Common myeloid progenitor, CD34-positive (primary cell): ENCODE data around the gene INPP4B.

ENCODE experiments used
- CTCF ChIA-PET: fragments of 350-600 bp; sonication (Branson Sonifier 250); formaldehyde crosslinking; loops from one replicate; lab custom pipeline; 2021; ENCODE audit warnings: antibody characterized with exemption; lab: Charles Lee
- POLR2A ChIA-PET: fragments of 350-600 bp; sonication (Branson Sonifier 250); formaldehyde crosslinking; loops from one replicate; lab custom pipeline; 2021; ENCODE audit warnings: antibody characterized with exemption; lab: Charles Lee
- DNase-seq, 3 donors: peaks; one replicate each; pipeline versions ENCODE4 v3.0.0 to v3.0.0-alpha.2; 2013
- H3K27ac ChIP-seq, 2 experiments: 1 replicate in 1 of 2; 2 replicates in 1 of 2; pipeline ENCODE4 v1.7.0; 2013; ENCODE audit warnings: inconsistent platforms in 2 of 2, low read length in 2 of 2, mild to moderate bottlenecking in 2 of 2, low read depth in 1 of 2, moderate library complexity in 1 of 2; ENCODE audit not compliant: severe bottlenecking in 2 of 2, insufficient read depth in 1 of 2, poor library complexity in 1 of 2
- H3K27me3 ChIP-seq, 5 experiments: replicated peaks in 2 of 5; 1 replicate in 3 of 5; 2 replicates in 2 of 5; pipeline versions ENCODE4 v1.6.1 to v1.7.0; 2013; ENCODE audit warnings: low read length in 4 of 5, mild to moderate bottlenecking in 2 of 5, moderate library complexity in 2 of 5, inconsistent platforms in 1 of 5; ENCODE audit not compliant: insufficient read depth in 5 of 5, control insufficient read depth in 4 of 5
- H3K36me3 ChIP-seq, 4 experiments: 1 replicate in 2 of 4; 2 replicates in 2 of 4; pipeline versions ENCODE4 v1.6.1 to v1.7.0; 2013; ENCODE audit warnings: low read length in 3 of 4, control low read depth in 1 of 4, mild to moderate bottlenecking in 1 of 4; ENCODE audit not compliant: control insufficient read depth in 4 of 4, insufficient read depth in 4 of 4
- H3K4me1 ChIP-seq, 4 experiments: 1 replicate in 3 of 4; 2 replicates in 1 of 4; pipeline versions ENCODE4 v1.6.1 to v1.7.1; 2013; ENCODE audit warnings: low read length in 3 of 4, mild to moderate bottlenecking in 3 of 4, control low read depth in 1 of 4, inconsistent platforms in 1 of 4, moderate library complexity in 1 of 4; ENCODE audit not compliant: control insufficient read depth in 4 of 4, insufficient read depth in 4 of 4; ENCODE audit errors: control extremely low read depth in 1 of 4
- H3K4me3 ChIP-seq, 7 experiments: 1 replicate in 4 of 7; 2 replicates in 3 of 7; pipeline versions ENCODE4 v1.5.1 to v1.7.0; 2013; ENCODE audit warnings: mild to moderate bottlenecking in 7 of 7, low read length in 6 of 7, moderate library complexity in 6 of 7, inconsistent platforms in 2 of 7, low read depth in 2 of 7, control low read depth in 1 of 7; ENCODE audit not compliant: insufficient read depth in 4 of 7, control insufficient read depth in 1 of 7; ENCODE audit errors: extremely low read depth in 1 of 7
- H3K9me3 ChIP-seq, 5 experiments: 1 replicate in 4 of 5; 2 replicates in 1 of 5; pipeline versions ENCODE4 v1.6.1 to v1.7.1; 2013; ENCODE audit warnings: low read length in 4 of 5, mild to moderate bottlenecking in 2 of 5, inconsistent platforms in 1 of 5, low read depth in 1 of 5, moderate library complexity in 1 of 5; ENCODE audit not compliant: control insufficient read depth in 4 of 5, insufficient read depth in 2 of 5; ENCODE audit errors: control extremely low read depth in 1 of 5
- WGBS: methylation state at CpG from one replicate; pipeline ENCODE4 v1.1.5; 2013; ENCODE audit not compliant: insufficient coverage; 5-methylcytosine and 5-hydroxymethylcytosine counted together

INPP4B gene

GRCh38 chr4:142044271-142044670 is 801.8 kb downstream of the INPP4B start:
- CTCF ChIA-PET = no interaction called here
- Histone ChIP-seq H3K4me1 (peaks cover 0 to 2% (median 0%) of the 10 kb centered on the region in 4 experiments), H3K4me3 (no peak overlapping the region), H3K27ac (no peak overlapping the region), H3K9me3 (no peaks in the 10 kb centered on the region), H3K36me3 (no peaks in the 10 kb centered on the region), H3K27me3 (no peaks in the 10 kb centered on the region)
- DNase-seq = no peak
- 90% methylated on average over 2 of the region's 3 CpGs for WGBS
- POLR2A ChIA-PET = no interaction called here

- Histone ChIP-seq H3K9me3 (no peaks in the 10 kb centered on the region), H3K27me3 (no peaks in the 10 kb centered on the region), H3K27ac (no peak overlapping the region), H3K36me3 (no peaks in the 10 kb centered on the region), H3K4me3 (no peak overlapping the region), H3K4me1 (peaks cover 0 to 4% (median under 1%) of the 10 kb centered on the region in 4 experiments)
- ChIA-PET POLR2A (no interaction called here), CTCF (interaction anchor here (1.5 kb wide), 1 partner anchor 29 kb away, joined by 3 read pairs; no protein-coding TSS in a partner anchor)
- no peak for DNase-seq
Measured at GRCh38 chr4:142043509-142043908, 802.6 kb downstream of the INPP4B start.

- CTCF ChIA-PET = no interaction called here
- POLR2A ChIA-PET = no interaction called here
- Histone ChIP-seq H3K9me3 (no peaks in the 10 kb centered on the region), H3K27me3 (no peaks in the 10 kb centered on the region), H3K27ac (no peak overlapping the region), H3K4me1 (peaks cover 0 to 4% (median under 1%) of the 10 kb centered on the region in 4 experiments), H3K4me3 (no peak overlapping the region), H3K36me3 (no peaks in the 10 kb centered on the region)
- 100% methylated on average over 1 of the region's 1 CpG for WGBS
- no peak for DNase-seq
Measured at GRCh38 chr4:142041788-142042187, 804.3 kb downstream of the INPP4B start.

GRCh38 chr4:142040043-142040442 is 806.1 kb downstream of the INPP4B start:
- peaks cover 0 to 4% (median under 1%) of the 10 kb centered on the region in 4 experiments for H3K4me1 ChIP-seq
- POLR2A ChIA-PET = no interaction called here
- DNase-seq = no peak
- CTCF ChIA-PET = no interaction called here
- H3K9me3 ChIP-seq = no peaks in the 10 kb centered on the region
- H3K27me3 ChIP-seq = no peaks in the 10 kb centered on the region
- no peaks in the 10 kb centered on the region for H3K36me3 ChIP-seq
- H3K27ac ChIP-seq = no peak overlapping the region
- H3K4me3 ChIP-seq = no peak overlapping the region
- 93% methylated on average over 3 of the region's 3 CpGs for WGBS

GRCh38 chr4:142036795-142037583 is 809.1 kb downstream of the INPP4B start:
- DNase-seq = no peak
- POLR2A ChIA-PET = no interaction called here
- WGBS = 100% methylated on average over 3 of the region's 4 CpGs

GRCh38 chr4:142035566-142035965 is 810.5 kb downstream of the INPP4B start:
- no peaks in the 10 kb centered on the region for H3K36me3 ChIP-seq
- H3K4me3 ChIP-seq = no peak overlapping the region
- peaks cover 0 to 4% (median 0%) of the 10 kb centered on the region in 4 experiments for H3K4me1 ChIP-seq
- H3K27ac ChIP-seq = no peak overlapping the region
- H3K27me3 ChIP-seq = no peaks in the 10 kb centered on the region
- ChIA-PET POLR2A (no interaction called here), CTCF (no interaction called here)
- H3K9me3 ChIP-seq = no peaks in the 10 kb centered on the region
- no peak for DNase-seq

More at GRCh38 chr4:142036795-142037583, 809.1 kb downstream of the INPP4B start:
- Histone ChIP-seq H3K36me3 (no peaks in the 10 kb centered on the region), H3K4me1 (peaks cover 0 to 4% (median under 1%) of the 10 kb centered on the region in 4 experiments), H3K27me3 (no peaks in the 10 kb centered on the region), H3K27ac (no peak overlapping the region), H3K4me3 (no peak overlapping the region), H3K9me3 (no peaks in the 10 kb centered on the region)
- CTCF ChIA-PET = no interaction called here

GRCh38 chr4:142034101-142034500 is 812.0 kb downstream of the INPP4B start:
- POLR2A ChIA-PET = no interaction called here
- Histone ChIP-seq H3K4me1 (peaks cover 0 to 4% (median 0%) of the 10 kb centered on the region in 4 experiments), H3K36me3 (no peaks in the 10 kb centered on the region), H3K4me3 (no peak overlapping the region), H3K27ac (no peak overlapping the region), H3K27me3 (no peaks in the 10 kb centered on the region), H3K9me3 (no peaks in the 10 kb centered on the region)
- peak in 2 of 3 donors; percentile 4 to 14 for DNase-seq
- CTCF ChIA-PET = no interaction called here
- 97% methylated on average over 3 of the region's 3 CpGs for WGBS
